MCF 10A (cell line): Measurements from ENCODE around the gene OLA1. TPM values are rescaled to one million over a fixed set of nuclear protein-coding genes. Genes with fewer than 3 reads are reported as not detected.
A peak's percentile ranks its signal among the peaks of the same experiment; 100 is the strongest.

Source experiments
- BruUV-seq: library from RNA; stranded (reverse); fragments of 400-500 nt; replicated peaks from 2 replicates; lab custom pipeline; 2021; lab: Mats Ljungman, UMichigan
- CTCF ChIA-PET: fragments of 300-600 bp; sonication (Branson Sonifier 250); formaldehyde crosslinking; extraction: SDS; loops from one replicate; lab custom pipeline; 2021; ENCODE audit warnings: antibody characterized with exemption, inconsistent platforms; lab: Yijun Ruan, JAX
- POLR2A ChIA-PET: fragments of 300-600, 350-650 bp; sonication (Branson Sonifier 250); formaldehyde crosslinking; extraction: SDS; loops from one replicate; lab custom pipeline; 2020; ENCODE audit warnings: antibody characterized with exemption, inconsistent platforms; lab: Yijun Ruan, JAX
- DNase-seq: peaks from one replicate; pipeline ENCODE4 v3.0.0-alpha.2; 2018; ENCODE audit not compliant: unreplicated experiment
- H3K27ac Mint-ChIP-seq: one replicate; pipeline ENCODE4 v1.8.0; 2022; ENCODE audit warnings: mild to moderate bottlenecking, low read depth, mixed read lengths; ENCODE audit not compliant: unreplicated experiment
- H3K27me3 Mint-ChIP-seq: one replicate; pipeline ENCODE4 v1.8.0; 2022; ENCODE audit warnings: mixed read lengths; ENCODE audit not compliant: insufficient read depth, unreplicated experiment
- H3K36me3 Mint-ChIP-seq: one replicate; pipeline ENCODE4 v1.8.0; 2022; ENCODE audit warnings: mild to moderate bottlenecking, moderate library complexity, mixed read lengths; ENCODE audit not compliant: insufficient read depth, unreplicated experiment
- H3K4me1 Mint-ChIP-seq: one replicate; pipeline ENCODE4 v1.8.0; 2022; ENCODE audit warnings: mixed read lengths; ENCODE audit not compliant: insufficient read depth, unreplicated experiment
- H3K4me3 Mint-ChIP-seq: one replicate; pipeline ENCODE4 v1.8.0; 2022; ENCODE audit warnings: mild to moderate bottlenecking, moderate library complexity, mixed read lengths; ENCODE audit not compliant: unreplicated experiment
- H3K9me3 Mint-ChIP-seq: one replicate; pipeline ENCODE4 v1.8.0; 2022; ENCODE audit warnings: mixed read lengths; ENCODE audit not compliant: unreplicated experiment
- intact Hi-C: fragments of 100-400 bp; cut with micrococcal nuclease; formaldehyde crosslinking; loops from 2 replicates; pipeline ENCODE4 v1.14.1; 2022
- total RNA-seq: library from RNA; stranded (reverse); gene quantifications from 2 replicates; pipeline ENCODE4 v1.2.3, GENCODE V29; 2022
- TF ChIP-seq, protein P1 (sequence below): fragments of 200-600 bp; IDR thresholded peaks from one replicate; pipeline ENCODE4 v1.8.0; 2022; ENCODE audit warnings: antibody characterized with exemption, mild to moderate bottlenecking; ENCODE audit not compliant: unreplicated experiment

The OLA1 gene
- total RNA-seq, 1 experiment from 2014 or later: 224 TPM

- POLR2A ChIA-PET: interaction anchor here (0.9 to 1.1 kb wide), 2 partner anchors 109 to 111 kb away, joined by 3 to 4 read pairs; no protein-coding TSS in a partner anchor
Observed at GRCh38 chr2:174074831-174075230, 173.5 kb downstream of the OLA1 start.

DNA sequence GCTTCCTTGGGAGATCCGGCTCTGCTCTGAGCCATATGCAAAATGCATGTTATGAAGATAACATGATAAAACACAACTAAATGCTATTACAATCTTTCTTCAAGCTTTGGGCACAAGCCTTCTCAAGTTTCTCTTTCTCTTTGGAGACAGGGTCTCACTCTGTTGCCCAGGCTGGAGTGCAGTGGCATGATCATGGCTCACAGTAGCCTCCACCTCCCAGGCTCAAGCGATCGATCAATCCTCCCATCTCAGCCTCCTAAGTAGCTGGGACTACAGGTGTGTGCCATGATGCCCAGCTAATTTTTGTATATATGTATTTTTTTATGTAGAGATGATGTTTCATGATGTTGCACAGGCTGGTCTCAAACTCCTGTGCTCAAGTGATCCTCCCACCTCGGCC is 175.5 kb downstream of the OLA1 start:
- POLR2A ChIA-PET: interaction anchor here (3.1 kb wide), 1 partner anchor 10 kb away, joined by 18 read pairs; no protein-coding TSS in a partner anchor
- Mint-ChIP-seq H3K27ac (no peak overlapping the region), H3K27me3 (no peaks in the 10 kb centered on the region), H3K9me3 (no peaks in the 10 kb centered on the region), H3K4me1 (no peaks in the 10 kb centered on the region), H3K36me3 (peaks cover 35% of the 10 kb centered on the region), H3K4me3 (no peak overlapping the region)
- intact Hi-C loops: loop anchor here (10.0 kb wide), 2 partner anchors 272 to 498 kb away; no protein-coding TSS in a partner anchor
- BruUV-seq: no TSS peak
- TF ChIP-seq, protein P1, sequence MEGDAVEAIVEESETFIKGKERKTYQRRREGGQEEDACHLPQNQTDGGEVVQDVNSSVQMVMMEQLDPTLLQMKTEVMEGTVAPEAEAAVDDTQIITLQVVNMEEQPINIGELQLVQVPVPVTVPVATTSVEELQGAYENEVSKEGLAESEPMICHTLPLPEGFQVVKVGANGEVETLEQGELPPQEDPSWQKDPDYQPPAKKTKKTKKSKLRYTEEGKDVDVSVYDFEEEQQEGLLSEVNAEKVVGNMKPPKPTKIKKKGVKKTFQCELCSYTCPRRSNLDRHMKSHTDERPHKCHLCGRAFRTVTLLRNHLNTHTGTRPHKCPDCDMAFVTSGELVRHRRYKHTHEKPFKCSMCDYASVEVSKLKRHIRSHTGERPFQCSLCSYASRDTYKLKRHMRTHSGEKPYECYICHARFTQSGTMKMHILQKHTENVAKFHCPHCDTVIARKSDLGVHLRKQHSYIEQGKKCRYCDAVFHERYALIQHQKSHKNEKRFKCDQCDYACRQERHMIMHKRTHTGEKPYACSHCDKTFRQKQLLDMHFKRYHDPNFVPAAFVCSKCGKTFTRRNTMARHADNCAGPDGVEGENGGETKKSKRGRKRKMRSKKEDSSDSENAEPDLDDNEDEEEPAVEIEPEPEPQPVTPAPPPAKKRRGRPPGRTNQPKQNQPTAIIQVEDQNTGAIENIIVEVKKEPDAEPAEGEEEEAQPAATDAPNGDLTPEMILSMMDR: no peak
- no peak for DNase-seq
- CTCF ChIA-PET: interaction anchor here (0.9 to 2.0 kb wide), 3 partner anchors 21 to 268 kb away, joined by 3 to 7 read pairs (median 4); no protein-coding TSS in a partner anchor

More at GRCh38 chr2:174074831-174075230, 173.5 kb downstream of the OLA1 start:
- H3K27ac Mint-ChIP-seq: no peak overlapping the region
- DNase-seq: no peak
- no peaks in the 10 kb centered on the region for H3K27me3 Mint-ChIP-seq
- H3K4me3 Mint-ChIP-seq: no peak overlapping the region
- intact Hi-C loops: loop anchor here (10.0 kb wide), 2 partner anchors 270 to 500 kb away; no protein-coding TSS in a partner anchor
- TSS peak; percentile 91 for BruUV-seq
- H3K9me3 Mint-ChIP-seq: no peaks in the 10 kb centered on the region
- TF ChIP-seq, protein P1: no peak
- peaks cover 38% of the 10 kb centered on the region for H3K36me3 Mint-ChIP-seq
- CTCF ChIA-PET: interaction anchor here (0.5 to 0.6 kb wide), 2 partner anchors 110 to 1270 kb away, joined by 3 read pairs; no protein-coding TSS in a partner anchor
- H3K4me1 Mint-ChIP-seq: no peaks in the 10 kb centered on the region

DNA sequence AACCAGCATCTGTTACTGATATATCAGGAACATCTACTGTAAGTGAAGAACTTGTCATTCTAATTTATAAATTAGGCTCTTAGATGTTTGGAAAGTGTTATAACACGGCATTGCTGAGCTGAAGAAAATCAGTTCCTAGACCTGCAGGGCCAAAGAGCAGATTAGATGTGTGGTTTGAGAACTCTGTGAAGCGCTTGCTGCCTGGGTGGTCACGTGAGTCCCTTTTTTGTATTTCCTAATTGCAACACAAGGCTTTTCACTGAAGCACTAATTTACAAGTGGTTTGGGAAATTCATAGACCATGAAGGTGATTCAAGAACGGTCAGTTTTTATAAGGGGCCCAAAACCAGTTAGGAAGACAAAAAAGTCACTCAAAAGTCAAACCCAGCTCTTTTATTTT is 176.3 kb downstream of the OLA1 start:
- DNase-seq: no peak
- peaks cover 32% of the 10 kb centered on the region for H3K36me3 Mint-ChIP-seq
- no peak overlapping the region for H3K4me3 Mint-ChIP-seq
- BruUV-seq: no TSS peak
- intact Hi-C loops: loop anchor here (10.0 kb wide), 2 partner anchors 273 to 497 kb away; no protein-coding TSS in a partner anchor
- H3K4me1 Mint-ChIP-seq: no peaks in the 10 kb centered on the region
- no peaks in the 10 kb centered on the region for H3K27me3 Mint-ChIP-seq
- H3K9me3 Mint-ChIP-seq: no peaks in the 10 kb centered on the region
- TF ChIP-seq, protein P1: no peak
- H3K27ac Mint-ChIP-seq: no peak overlapping the region
- CTCF ChIA-PET: interaction anchor here (2.0 kb wide), 1 partner anchor 20 kb away, joined by 7 read pairs; no protein-coding TSS in a partner anchor
- POLR2A ChIA-PET: interaction anchor here (0.8 to 3.1 kb wide), 2 partner anchors 9 to 86 kb away, joined by 3 to 18 read pairs; no protein-coding TSS in a partner anchor

GRCh38 chr2:174071321-174071720 is 177.0 kb downstream of the OLA1 start:
- intact Hi-C loops: loop anchor here (10.0 kb wide), 2 partner anchors 273 to 497 kb away; no protein-coding TSS in a partner anchor

More at GRCh38 chr2:174071321-174071720, 177.0 kb downstream of the OLA1 start:
- ChIA-PET CTCF (interaction anchor here (0.6 kb wide), 1 partner anchor 62 kb away, joined by 4 read pairs; no protein-coding TSS in a partner anchor), POLR2A (interaction anchor here (0.9 to 3.1 kb wide), 2 partner anchors 8 to 9 kb away, joined by 3 to 18 read pairs; no protein-coding TSS in a partner anchor)
- H3K9me3 Mint-ChIP-seq: no peaks in the 10 kb centered on the region
- BruUV-seq: no TSS peak
- H3K36me3 Mint-ChIP-seq: peaks cover 37% of the 10 kb centered on the region
- H3K27me3 Mint-ChIP-seq: no peaks in the 10 kb centered on the region
- no peak overlapping the region for H3K4me3 Mint-ChIP-seq
- TF ChIP-seq, protein P1: no peak
- DNase-seq: no peak
- no peaks in the 10 kb centered on the region for H3K4me1 Mint-ChIP-seq
- H3K27ac Mint-ChIP-seq: no peak overlapping the region
